Occipital lobe (tissue), 2 donors: ENCODE results near the gene HCN4. TPM values are rescaled to one million over a fixed set of nuclear protein-coding genes. Genes with fewer than 3 reads are reported as not detected.

Experiments
- DNase-seq: peaks from one replicate; lab custom pipeline; 2025; lab: John Stamatoyannopoulos, UW
- total RNA-seq: library from RNA; depleted of rRNA; stranded (reverse); fragments of >200 nt; gene quantifications from one replicate; pipeline ENCODE4 v1.2.3, GENCODE V29; 2014

Gene HCN4
- total RNA-seq, 1 donor from 2014 or later, result 3.0 TPM

DNA sequence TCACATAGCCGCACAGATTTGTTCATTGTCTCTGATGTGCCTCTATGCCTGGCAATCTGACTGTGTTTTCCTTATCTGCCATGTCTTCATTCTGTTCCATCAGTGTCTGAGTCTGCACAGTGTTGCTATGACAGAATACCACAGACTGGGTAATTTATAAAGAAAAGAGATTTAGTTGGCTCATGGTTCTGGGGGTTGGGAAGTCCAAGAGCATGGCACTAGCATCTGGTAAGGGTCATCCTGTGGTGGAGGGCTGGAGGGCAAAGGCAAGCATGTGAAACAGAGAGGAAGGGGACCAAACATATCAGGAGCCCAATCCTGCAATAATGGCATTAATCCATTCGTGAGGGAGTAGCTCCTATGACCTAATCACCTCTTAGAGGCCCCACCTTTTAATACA, 11.9 kb upstream of the HCN4 start:
- DNase-seq, result no peak

DNA sequence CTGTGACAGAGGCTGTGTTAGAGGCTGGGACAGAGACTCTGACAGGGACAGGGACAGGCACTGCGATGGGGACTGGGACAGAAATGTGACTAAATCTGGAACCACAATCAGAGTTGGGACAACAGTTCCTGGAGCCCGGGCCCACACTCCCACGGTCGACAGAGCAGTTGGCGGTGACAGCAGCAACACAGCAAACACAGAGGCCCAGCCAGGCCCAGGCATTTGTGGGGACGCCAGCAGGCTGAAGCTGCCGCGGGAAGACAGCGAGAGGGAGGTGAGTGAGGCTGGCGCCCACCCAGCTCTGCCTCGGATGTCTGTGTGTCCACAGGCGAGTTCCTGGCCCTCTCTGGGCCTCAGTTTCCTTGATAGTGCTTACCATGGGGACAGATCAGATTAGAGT, 9.3 kb upstream of the HCN4 start:
- no peak for DNase-seq

DNA sequence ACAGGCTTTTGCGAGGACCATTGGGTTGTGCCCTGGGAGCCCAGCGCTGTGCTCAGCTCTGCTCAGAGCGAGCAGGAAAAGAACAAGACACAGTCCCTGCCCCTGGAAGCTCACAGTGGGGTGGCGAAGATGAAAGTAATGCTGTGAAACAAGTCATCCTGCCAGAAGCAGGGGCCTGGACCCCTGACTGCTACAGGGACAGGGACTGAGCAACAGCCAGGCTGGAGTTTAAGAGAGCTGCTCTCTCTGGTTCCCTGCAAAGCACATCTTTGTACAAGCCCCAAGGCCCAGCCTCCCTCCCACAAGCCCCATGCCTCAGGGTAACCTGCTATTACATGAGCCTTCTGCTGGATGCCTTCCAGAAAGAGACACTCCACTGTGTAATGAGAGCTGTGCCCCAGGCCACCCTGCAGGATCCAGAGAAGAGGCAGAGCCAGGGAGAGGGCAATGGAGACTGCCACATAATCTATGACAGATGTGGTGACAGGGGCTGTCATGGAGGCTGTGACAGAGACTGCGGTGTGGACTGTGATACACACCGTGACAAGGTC, 7.1 kb upstream of the HCN4 start:
- no peak for DNase-seq

DNA sequence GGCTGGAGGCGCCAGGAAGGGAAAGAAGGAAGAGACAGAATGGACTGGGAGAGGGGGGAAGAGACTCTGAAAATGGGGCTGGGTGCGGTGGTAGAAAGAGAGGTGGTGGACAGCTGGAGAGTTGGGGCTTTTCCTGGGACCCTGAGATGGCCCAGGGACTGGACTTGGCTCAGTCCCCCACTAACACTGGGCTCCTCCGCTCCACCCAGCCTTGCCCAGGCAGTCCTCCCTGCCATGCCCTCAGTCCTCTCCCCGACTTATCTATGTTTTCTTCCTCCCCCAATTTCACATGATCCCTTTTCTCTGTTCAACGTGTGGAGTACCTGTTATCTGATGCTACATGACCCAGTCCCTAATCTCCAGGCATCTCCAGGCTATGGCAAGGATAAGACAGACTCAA, 6.3 kb upstream of the HCN4 start:
- no peak for DNase-seq

DNA sequence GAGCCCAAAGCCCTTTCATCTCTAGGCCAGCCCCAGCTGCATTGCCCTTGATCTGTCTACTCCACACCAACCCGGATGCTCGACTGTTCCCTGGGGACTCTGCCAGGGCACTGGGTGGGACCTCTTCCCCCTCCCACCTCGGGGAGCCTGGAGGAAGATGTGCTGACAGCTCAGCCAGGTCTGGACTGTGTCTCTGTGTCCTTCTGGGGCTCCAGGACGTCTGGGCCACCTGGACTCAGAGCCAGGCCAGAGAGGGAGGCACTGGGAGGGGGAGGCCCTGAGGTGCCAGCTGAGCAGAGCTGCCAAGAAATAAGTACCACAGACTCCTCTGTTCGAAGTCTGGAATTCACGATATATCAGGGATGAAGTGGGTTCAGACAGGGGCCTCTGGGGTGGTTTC, 5.8 kb upstream of the HCN4 start:
- DNase-seq, result no peak

DNA sequence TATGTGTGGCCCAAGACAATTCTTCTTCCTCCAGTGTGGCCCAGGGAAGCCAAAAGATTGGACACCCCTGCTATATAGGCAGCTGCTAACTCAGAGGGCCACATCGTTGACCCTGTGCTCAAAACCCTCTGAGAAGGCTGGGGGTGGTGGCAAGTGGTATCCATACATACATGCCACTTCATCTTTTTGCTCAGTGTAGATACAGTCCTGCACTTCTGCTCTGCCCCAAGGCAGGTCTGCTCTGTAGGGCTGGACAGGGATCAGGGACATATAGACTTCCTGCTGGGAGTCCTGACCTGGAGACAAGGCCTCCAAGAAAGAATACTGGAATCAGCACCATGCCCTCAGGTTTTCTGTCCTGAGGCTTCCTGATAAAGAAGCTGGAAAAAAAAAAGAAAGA, 4.5 kb upstream of the HCN4 start:
- no peak for DNase-seq

DNA sequence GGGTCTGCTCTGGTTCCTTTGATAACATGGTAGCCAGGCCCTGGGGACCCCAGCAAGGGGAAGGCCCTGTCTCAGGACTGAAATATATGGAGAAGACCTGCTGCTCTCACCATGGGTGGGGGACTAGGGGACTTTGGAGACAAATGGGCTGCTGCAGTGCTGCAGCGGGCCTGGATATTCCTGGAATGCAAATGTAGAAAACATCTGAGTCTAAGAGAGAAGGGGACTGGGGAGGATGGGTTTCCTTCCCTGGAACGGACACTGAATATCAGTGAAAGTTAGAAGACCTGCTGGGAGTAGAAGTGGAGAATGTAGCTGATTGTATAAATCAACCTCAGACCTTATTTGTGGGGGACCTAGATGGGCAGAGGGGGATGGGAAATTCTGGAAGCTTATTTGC, 3.1 kb upstream of the HCN4 start:
- DNase-seq, result no peak

DNA sequence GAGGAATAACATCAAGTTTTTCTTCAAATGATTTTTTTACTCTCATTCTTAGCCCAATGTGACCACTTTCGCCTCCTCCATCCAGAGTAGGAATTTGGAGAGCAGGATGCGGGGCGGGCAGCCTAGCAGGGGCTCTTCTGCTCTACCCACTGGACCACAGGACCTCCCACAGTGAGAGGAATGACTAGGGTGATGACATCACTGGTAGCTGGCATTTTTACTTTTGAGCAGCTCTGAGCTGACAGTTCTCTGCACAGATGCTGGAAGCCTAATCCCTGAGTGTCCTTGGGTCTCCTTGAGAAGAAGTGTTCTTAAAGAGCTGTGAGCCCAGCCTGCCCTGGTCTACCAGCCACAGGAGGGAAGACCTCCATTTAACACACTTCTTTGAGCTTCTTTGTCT, 1.4 kb upstream of the HCN4 start:
- no peak for DNase-seq

DNA sequence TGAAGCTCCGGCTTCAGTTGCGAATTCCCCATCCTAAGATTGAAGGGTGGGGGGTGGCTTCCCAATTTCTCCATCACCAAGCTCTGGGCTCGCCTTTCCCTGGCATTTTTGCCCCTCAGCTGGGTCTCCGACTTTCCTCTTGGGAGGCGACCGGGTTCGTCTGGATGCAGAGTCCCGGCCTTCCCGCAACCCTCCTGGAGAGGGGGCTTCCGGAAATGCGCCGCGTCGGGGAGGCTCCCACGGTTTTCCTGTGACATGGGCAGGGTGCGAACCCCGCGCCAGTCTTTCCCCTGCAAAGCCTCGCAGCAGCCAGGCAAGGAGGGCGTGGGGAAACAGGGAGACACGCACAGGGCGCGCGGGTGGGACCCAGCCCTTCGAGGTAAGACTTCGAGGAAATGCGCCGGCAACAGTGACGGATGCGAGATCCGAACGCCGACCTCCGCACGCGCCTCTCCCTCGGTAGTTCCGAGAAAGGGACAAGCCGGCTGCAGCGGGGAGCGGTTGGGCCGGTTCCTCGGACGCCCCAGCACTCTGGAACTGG, 466 bp upstream of the HCN4 start:
- DNase-seq, result no peak

DNA sequence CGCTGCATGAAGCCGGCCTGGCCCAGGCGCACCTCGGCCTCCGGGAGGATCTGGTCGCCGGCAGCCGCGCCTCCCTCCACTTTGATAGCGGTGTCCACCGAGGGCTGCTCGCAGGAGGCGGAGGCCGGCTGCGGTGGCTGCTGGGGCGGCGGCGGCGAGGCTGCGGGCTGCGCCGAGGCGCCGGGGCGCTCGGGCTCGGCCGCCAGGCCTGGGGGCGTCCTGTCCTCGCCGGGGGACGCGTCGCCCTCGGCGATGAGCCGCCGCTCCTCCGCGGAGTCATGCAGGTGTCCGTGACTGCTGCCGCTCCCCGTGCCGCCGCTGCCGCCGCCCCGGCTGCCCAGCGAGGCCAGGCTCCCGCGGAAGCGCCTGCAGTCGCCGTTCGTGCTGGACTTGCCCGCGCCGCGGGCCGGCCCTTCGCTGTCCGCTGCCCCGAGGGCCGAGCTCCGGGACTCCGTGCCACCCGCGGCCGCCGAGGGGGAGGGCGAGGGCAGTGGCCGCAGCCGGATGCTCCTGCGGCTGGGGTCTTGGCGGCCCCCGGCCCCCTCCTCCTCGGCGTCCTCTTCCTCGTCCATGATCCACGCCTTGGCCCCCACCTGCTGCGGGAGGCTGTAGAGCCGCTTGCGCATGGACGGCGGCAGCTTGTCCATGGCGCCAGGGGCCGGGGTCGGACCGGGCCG, 996 bp downstream of the HCN4 start:
- DNase-seq, result no peak

DNA sequence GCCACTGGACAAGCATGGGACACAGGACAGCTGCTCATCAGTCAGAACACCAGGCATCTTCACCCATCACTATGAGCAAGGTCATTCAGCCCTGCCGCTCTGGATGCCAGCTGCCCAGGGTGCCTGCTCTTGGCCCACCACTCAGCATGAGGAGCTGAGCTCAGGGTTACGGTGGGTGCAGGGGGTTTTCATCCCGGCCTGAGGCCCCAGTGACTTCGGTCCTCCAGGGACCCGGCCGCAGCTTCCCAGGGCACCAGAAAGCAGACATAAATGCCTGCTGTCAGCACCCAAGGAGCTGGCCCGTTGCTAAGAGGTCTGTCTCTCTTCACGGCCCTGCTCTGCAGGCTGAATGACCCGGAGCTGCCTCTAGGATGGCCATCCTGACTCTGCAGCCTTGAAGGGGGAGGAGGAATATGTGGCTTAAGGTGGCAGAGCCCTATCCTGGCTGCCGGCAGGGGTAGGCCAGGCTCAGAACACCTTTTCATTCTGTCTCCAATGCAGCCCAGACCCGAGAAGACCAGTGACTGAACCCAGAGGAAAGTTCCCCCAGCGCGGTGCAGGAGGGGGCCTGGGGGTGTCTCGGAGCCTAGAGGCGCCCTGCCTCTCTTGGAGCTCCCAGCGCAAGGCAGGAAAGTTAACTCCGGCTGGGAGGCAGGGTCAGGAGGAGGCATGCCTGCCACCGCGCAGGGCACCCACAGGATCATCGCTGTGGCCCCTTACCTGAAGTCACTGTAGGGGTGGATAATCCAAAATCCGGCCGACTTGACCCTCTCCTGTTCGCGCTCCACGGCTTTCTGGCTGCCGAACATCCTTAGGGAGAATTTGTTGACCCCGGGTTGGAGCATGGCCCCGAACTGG, 1.8 kb downstream of the HCN4 start:
- DNase-seq, result no peak

DNA sequence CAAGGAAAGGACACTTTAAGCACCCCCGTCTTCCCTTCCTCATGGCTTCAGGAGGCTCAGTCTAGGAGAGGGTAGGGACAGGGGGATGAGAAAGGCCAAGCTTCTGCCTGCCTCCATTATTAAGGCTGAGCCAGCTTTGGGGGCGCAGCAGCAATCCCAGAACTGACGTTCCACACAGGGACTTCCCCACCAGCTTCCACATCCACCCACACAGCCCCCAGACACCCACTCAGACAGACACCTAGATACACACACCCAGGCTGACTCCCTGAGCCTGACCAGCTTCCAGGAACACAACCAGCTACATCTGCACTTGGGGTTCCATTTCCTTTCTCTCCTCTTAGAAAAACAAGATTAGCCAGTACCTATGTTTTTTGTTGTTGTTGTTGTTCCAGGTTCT, 4.7 kb downstream of the HCN4 start:
- DNase-seq, result no peak

DNA sequence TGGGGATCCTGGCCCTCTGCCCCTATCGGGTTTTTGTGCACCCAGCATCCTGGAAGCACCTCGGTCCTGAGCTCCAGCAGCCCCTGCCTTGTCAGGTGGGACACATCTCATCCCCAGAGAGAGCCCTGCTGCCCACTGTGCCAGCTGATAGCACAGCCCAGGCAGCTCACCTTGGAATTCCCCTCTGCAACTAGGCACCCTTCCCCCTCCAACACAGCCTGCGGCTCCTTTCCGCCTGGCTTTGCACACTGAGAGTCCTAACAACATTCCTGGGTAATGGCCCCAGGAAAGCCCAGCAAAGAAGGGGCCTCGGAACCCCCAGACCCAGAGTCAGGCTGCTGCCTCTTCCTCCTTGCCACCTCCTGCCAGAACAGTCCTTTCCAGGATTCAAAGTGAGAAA, 5.9 kb downstream of the HCN4 start:
- DNase-seq, result no peak

DNA sequence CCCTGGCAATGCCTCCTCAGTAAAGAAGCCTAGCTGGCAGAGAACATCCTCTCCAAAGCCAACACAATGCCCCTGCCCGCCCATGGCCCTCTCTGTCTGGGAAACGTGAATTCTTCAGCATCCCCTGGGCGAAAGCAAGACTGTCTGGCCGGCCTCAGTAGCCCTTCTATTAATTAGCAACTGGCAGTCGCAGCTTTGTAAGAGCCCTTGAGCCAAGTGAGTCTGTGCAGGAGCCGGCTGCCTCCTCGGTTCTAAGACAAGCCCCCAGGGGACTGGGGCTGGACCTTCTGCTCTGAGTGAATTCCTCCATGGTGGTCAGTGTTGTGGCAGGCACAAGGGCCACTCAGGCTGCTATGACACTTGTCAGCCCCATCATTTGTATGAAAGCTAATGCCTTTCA, 7.4 kb downstream of the HCN4 start:
- DNase-seq, result no peak

DNA sequence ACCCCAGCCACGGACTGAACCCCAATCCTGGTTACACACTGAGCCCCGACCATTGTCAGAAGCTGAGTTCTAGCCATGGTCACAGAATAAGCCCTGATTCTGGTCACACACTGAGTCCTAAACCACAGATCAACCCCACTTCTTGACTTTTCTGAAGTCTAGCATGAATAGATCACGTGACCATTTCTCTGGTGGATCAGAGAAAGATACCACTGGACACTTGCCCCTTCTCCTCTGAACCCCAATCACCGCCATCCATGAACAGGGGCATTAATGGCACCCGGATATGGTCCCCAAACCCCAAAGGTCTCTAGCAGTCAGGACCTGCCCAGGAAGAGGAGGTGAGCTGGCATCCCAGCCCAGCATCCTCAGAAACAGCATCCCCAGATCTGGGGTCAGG, 9.1 kb downstream of the HCN4 start:
- DNase-seq, result no peak

DNA sequence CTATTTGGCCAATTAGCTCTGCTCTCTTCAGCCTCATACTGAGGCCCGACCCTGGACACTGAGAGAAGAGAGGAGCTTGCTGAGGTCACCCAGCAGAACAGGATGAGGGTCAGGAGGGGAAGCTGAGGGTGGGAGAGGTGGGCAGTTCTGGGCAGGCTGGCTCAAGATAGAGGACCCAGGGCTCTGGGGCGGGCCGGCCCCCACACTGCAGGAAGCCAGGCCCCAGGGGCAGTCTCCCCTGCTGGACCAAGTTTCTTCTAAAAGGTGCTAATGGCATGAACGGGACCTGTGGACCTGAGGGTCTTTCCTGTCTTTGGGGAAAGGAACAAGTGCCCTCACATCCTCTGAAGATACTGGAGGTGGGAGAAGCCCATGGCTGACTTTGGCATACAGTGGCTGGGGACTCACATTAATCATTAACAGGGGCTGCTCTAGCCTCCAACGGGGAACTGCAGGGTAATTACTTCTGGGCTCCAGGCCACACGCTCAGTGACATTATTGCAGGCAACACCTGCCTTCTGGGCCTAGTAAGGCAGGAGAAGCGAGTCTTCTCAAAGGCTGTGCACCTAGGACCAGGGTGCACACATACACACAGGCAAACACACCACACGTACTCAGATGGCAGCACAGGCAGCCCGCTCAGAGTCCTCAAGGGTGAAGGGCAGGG, 10.6 kb downstream of the HCN4 start:
- DNase-seq, result no peak

DNA sequence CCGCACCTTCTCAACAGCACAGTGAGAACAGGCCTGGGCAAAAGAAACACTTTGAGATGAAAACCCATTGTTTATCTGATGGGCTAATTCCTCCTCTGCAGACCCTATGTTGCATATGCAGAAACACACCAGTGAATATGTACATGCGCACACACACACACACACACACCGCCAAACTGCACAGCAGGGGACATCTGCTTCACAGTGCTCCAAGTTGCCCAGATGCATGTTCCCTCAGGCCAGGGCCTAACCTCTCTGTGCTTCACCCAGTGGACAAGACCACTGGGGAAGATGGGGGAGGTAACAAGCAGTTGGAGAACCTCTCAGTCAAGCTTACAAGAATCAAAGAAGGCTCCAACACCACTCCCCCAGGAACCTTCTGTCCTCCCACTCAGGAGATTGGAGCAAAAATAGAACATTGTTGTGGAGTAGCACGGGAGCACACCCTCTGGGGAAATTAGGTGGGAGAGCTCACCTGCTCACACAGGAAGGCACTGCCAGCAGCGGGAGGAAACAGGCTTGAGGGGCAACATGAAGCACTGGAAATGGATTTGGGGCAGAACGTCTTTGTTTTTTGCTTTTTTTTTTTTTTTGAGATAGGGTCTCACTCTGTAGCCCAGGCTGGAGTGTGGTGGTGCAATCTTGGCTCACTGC, 13.0 kb downstream of the HCN4 start:
- DNase-seq, result no peak

DNA sequence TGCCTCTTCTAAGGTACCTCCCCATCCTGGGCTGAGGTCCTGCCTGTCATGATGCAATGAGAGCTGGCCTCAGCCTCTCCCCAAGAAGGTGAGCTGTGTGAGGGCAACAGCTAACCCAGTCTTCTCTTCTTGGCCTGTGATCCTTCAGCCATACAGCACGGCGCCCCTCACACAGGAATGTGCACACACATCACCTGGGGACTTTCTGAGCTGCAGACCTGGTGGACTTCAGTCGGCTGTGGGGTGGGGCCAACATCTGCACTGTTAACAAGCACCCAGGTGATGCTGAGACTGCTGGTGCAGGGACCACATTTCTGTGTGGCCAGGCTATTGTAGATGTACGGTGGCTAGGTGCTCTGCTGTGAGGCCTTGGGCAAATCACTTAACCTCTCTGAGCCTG, 14.5 kb downstream of the HCN4 start:
- no peak for DNase-seq

DNA sequence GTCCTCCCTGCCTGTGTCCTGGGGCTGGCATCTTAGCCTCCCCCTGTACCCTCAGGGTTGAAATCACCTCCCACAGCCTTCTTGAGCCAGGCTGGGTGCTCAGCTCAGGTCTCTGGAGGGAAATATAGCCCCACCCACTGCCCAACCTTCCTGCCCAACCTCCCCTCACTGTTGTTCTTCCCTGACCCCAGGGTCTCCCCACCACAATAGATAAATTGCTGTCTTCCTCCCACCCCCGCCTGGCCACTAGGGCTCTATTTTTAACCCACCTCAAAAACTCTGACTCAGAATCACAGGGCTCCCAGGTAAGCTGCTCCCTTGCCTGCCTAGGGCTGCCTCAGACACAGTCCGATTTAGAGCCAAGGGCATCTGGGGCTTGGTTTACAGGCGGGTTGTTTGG, 15.0 kb downstream of the HCN4 start:
- DNase-seq, result no peak

DNA sequence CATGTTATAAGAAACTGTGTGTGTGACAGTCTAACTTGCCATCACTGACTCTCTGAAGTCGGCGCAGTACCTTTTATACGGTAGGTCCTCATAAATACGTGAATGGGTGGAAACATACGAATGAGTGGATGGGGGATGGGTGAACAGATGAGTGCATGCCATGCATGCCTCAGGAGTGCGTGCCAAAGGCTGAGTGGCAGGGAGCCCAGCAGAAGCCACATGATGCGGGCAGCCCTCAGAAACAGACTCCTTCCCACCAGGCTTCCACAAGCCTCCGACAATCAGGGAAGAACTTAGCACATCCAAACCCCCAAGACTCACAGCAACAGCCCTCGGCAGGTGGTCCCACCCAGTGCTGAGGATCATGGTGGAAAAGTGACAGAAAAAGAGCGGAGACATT, 16.7 kb downstream of the HCN4 start:
- no peak for DNase-seq

DNA sequence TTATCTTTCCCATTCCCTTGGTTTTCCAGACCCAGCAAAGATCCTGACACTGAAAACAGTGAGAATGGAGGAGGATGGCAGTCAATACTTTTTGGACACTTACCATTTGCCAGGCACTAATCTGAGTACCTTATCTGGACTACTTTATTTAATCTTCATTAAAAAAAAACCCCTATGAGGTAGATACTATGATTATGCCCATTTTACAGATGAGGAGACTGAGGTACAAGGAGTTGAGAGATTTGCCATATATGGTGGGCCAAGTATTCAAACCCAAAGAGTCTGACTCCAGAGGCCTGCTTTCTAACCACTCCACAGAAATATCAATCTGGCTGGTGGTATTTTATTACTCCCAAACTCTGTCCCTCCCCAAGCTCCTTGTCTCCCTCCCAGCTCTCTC, 19.6 kb downstream of the HCN4 start:
- no peak for DNase-seq
